ENCODE data around the gene KIF22.
A peak's percentile ranks its signal among the peaks of the same experiment; 100 is the strongest.

KIF22 gene

GRCh38 chr16:29804455-29805231 lies 14.1 kb downstream of the KIF22 start:
- no peak for FAIRE-seq

- FAIRE-seq = peak; percentile 87
Measured at GRCh38 chr16:29805232-29806098, 14.9 kb downstream of the KIF22 start.

- FAIRE-seq = no peak
Measured at GRCh38 chr16:29806099-29806579, 15.6 kb downstream of the KIF22 start, which contains the start of gene MAZ. TSS of gene MAZ (plus strand) at chr16:29806529. CDS start at chr16:29806702, 173 bp downstream.

- FAIRE-seq = no peak
Measured at GRCh38 chr16:29806641-29807425, 16.3 kb downstream of the KIF22 start.

- FAIRE-seq = peak; percentile 94
Measured at GRCh38 chr16:29807426-29808218, 17.1 kb downstream of the KIF22 start.

- FAIRE-seq = no peak
Measured at GRCh38 chr16:29808219-29808900, 17.8 kb downstream of the KIF22 start.

- no peak for FAIRE-seq
Measured at GRCh38 chr16:29809031-29809747, 18.6 kb downstream of the KIF22 start.

GRCh38 chr16:29809850-29810698 lies 19.5 kb downstream of the KIF22 start:
- FAIRE-seq = peak; percentile 69

GRCh38 chr16:29810699-29811169 lies 20.2 kb downstream of the KIF22 start:
- FAIRE-seq = no peak

- FAIRE-seq = peak; percentile 100
Measured at GRCh38 chr16:29811170-29811895, 20.8 kb downstream of the KIF22 start.

GRCh38 chr16:29811896-29812665 lies 21.5 kb downstream of the KIF22 start, which contains the start of gene PRRT2:
TSS of gene PRRT2 (plus strand) at chr16:29812193. CDS start at chr16:29813055, 862 bp downstream.
- no peak for FAIRE-seq

GRCh38 chr16:29812754-29813643 lies 22.4 kb downstream of the KIF22 start:
- no peak for FAIRE-seq

GRCh38 chr16:29813644-29814562 lies 23.4 kb downstream of the KIF22 start:
- FAIRE-seq = no peak

GRCh38 chr16:29814592-29814991 lies 24.0 kb downstream of the KIF22 start:
- no peak for FAIRE-seq

GRCh38 chr16:29815032-29815721 lies 24.6 kb downstream of the KIF22 start:
- no peak for FAIRE-seq

Data from G401.6 (cell line).